AG09319 (cell line): Measurements from ENCODE around the gene SSBP3.

Experiments
- DNase-seq: peaks from one replicate; pipeline ENCODE4 v3.0.0-alpha.2; 2010; ENCODE audit warnings: low read depth; ENCODE audit errors: extremely low read depth
- TF ChIP-seq, protein P1 (sequence below): IDR thresholded peaks from 2 replicates; pipeline ENCODE4 v1.5.1; 2011; ENCODE audit warnings: low read depth, mild to moderate bottlenecking, inconsistent platforms, low read length, moderate library complexity

The SSBP3 gene

DNA sequence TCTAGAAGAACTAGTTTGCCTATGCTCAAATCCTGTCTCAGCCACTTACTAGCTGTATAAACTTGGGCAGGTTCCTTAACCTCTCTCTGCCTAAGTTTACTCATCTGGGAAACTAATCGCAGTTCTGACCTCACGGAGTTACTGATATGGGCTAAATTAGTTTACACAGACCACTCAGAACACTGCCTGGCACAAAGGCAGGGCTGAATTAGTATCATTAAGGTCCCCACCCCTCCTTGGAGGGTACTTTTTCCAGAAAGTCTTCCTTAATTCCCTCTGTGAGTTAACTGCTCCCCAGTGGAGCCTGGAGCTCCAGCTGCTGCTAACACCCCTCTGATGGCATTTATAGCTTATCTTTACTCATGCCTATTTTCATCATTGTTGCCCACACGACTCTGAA is 40.3 kb downstream of the SSBP3 start:
- DNase-seq: no peak
- TF ChIP-seq, protein P1, sequence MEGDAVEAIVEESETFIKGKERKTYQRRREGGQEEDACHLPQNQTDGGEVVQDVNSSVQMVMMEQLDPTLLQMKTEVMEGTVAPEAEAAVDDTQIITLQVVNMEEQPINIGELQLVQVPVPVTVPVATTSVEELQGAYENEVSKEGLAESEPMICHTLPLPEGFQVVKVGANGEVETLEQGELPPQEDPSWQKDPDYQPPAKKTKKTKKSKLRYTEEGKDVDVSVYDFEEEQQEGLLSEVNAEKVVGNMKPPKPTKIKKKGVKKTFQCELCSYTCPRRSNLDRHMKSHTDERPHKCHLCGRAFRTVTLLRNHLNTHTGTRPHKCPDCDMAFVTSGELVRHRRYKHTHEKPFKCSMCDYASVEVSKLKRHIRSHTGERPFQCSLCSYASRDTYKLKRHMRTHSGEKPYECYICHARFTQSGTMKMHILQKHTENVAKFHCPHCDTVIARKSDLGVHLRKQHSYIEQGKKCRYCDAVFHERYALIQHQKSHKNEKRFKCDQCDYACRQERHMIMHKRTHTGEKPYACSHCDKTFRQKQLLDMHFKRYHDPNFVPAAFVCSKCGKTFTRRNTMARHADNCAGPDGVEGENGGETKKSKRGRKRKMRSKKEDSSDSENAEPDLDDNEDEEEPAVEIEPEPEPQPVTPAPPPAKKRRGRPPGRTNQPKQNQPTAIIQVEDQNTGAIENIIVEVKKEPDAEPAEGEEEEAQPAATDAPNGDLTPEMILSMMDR: no peak

DNA sequence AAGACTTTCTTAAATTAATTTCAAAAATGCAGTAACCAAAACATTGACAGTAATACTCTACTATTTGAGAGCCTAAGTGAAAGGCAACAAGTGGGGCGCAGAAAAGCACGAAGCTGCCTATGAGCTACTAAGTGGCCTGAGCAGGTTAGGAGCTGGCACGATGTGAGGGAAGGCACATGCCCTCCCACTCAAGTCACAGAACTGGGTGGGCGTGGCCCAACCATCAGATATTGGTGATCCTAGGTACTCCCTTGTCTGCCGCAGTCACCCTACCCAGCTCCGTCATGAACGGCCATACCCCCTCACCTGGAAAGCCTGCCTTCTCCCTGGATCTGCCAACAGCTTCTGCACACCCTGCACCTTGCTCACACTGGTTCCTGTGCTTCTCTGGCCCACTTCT is 40.8 kb downstream of the SSBP3 start:
- TF ChIP-seq, protein P1: no peak
- no peak for DNase-seq

DNA sequence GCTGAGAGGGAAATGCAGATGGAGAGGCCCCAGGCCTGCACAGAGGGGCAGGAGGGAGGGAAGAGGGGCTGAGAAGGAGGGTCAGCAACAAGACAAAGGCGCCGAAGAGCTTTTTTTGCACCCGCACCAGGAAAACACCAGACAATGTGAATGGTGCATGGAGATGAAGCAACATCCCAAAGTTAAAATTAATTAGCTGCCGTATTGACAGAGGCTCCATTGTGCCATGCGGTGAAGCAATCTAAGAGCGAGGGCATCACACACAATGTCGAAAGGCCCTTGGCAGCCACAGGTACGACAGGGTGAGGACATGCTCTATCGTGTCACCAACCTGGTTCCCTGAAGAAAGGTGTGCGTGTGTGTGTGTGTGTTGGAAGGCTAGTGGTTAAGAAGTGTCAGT is 41.2 kb downstream of the SSBP3 start:
- TF ChIP-seq, protein P1: no peak
- DNase-seq: no peak

DNA sequence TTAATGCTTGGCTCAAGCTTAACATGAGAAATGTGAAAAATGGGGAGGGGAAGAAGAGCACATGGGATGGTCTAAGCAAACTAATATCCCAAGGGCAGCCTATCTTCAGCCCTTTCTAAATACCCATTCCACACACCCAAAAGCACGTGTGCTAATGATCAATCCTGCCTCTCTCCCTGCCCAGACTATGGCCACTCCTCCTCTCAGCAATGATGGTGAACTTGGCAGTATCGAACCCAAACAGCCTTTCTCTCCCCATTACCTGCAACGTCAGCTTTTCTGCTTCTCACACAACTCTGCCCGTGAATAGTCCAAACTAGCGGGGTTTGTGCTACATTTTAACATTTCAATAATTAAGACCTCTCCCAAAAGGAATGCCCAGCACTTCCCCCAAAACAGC is 41.6 kb downstream of the SSBP3 start:
- TF ChIP-seq, protein P1: no peak
- DNase-seq: no peak

DNA sequence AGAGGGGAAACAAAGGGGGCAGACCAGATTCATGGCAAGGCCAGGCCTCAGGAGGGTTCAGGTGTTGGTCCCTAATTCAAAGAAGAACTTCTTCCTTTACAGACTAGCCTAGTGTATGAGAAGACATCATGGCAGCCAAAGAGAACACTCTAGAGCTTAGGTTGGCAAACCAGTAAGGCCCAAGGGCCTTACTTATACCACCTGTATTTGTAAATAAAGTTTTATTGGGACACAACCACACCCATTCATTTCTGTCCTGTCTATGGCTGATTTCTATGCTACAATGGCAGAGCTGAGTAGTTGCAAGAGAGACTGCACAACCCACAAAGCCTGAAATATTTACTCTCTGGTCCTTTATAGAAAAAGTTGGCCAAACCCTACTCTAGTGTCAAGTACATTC is 42.3 kb downstream of the SSBP3 start:
- DNase-seq: no peak
- TF ChIP-seq, protein P1: no peak

DNA sequence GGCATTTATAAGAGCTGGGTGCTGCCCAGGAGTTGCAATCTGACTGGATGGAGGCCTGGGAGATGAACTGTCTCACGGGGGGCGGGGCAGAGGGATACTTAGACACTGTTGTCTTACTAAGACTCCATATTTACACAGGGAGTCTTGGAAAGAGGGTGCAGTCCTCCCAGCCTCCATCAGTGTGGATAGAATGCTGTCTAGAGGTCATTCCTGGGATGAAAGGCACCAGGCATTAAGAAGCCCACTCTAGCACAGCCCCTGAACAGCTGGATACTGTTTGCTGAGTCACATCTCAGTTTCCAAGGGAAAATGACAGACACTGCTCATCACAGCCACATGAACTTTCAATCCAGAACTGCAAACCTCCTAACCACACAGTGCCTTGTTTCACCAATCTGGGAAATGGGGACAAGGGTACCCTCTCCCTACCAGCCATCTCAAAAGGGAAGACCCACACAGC is 43.3 kb downstream of the SSBP3 start:
- TF ChIP-seq, protein P1: no peak
- no peak for DNase-seq

DNA sequence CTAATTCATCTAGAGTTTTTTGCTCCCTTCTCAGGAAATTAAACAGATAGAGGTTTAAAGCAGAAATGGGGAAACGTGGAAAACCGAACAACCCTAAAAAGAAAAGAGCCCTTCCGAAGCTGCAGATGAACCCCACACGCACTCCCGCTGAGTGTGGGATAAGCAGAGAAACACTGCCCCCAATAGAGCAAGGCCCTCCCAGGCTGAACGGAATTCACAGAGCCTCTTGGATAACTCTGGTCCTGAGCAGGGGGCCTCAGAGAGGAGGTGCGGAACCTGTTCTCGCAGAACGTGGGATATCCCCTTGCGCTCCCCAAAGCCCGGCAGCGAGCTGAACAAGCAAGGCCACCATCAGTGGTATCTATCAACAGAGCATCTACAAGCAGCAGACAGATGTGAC is 44.9 kb downstream of the SSBP3 start:
- no peak for DNase-seq
- TF ChIP-seq, protein P1: no peak; the same call in none of the 2 replicates
